Measurements from ENCODE around the gene LYPD3.
A peak's percentile ranks its signal among the peaks of the same experiment; 100 is the strongest.
"Not testable (repeated sequence)": the region's sequence is repeated elsewhere in the genome, so short reads cannot be mapped to it uniquely, and the experiment has no call there.

The LYPD3 gene

DNA sequence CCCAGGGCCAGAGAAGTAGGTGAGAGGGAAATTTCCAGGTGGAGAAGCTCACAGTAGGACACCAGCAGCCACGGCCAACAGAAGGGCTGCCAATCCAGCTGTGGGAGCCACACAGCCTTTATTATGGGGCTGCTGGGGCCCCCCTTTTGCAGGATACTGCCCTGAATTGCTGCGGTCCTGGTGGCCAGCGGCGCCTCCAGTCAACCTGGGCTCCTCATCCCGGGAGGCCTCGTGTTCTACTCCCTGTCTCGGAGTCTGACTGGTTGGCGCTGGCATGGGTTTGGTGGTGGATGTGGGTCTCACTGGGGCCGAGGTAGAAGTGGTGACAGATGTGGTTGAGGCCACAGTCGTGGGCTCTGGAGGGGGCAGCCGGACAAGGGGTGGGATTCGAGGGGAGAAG is 4.1 kb downstream of the LYPD3 start:
- no peak for DNase-seq (ENCODE audit: low read depth)

DNA sequence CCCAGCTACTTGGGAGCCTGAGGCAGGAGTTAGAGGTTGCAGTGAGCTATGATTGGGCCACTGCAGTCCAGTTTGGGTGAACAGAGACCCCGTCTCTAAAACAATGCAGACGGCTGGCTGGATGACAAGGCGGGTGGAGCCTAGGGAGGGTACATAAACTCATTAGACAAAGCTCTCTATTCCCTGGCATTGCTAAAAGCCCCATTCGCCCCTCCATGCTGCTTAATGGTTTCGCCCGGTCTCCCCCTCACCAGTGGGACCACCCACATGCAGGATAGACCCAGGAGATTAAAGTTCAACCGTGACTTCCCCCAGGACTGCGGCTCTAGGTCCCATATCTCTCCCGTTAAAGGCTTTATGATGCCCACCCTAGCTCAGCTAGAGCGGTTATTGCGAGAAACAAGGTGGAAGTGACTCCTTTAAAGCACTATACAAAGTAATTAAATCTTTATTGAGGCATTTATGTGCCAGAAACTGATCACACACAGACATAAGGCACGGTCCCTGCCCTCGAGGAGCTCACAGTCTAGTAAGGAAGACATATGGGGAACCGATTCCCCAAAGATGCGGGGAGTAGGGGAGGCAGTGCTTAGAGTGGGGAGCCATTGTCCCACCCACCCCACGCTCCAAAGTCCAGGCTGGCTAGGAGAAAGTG is 4.9 kb downstream of the LYPD3 start:
- no peak for DNase-seq (ENCODE audit: low read depth)

- no peak for DNase-seq (ENCODE audit: low read depth)
Measured at GRCh38 chr19:43457809-43458208, 7.6 kb downstream of the LYPD3 start.

GRCh38 chr19:43455321-43456113 is 9.9 kb downstream of the LYPD3 start:
- no peak for DNase-seq (ENCODE audit: low read depth)

- DNase-seq (ENCODE audit: low read depth), result no peak
Measured at GRCh38 chr19:43454031-43454430, 11.4 kb downstream of the LYPD3 start.

DNA sequence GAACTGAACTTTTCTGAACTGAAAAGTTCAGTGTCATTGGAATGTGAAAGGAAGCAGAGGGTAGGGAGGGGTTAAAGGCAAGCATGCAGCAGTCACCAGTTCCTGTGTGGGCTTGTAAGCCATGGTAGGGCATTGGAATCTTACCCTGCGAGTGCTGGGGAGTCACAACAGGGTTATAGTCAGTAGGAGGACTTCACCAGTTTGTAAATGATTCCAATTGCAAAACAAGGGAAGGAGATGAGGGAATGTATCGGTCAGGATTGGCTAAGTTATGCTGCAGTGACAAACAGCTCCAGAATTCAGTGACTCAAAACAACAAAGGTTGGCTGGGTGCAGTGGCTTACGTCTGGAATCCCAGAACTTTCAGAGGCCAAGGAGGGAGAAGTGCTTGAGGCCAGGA is 12.8 kb downstream of the LYPD3 start:
- DNase-seq (ENCODE audit: low read depth), result no peak

DNA sequence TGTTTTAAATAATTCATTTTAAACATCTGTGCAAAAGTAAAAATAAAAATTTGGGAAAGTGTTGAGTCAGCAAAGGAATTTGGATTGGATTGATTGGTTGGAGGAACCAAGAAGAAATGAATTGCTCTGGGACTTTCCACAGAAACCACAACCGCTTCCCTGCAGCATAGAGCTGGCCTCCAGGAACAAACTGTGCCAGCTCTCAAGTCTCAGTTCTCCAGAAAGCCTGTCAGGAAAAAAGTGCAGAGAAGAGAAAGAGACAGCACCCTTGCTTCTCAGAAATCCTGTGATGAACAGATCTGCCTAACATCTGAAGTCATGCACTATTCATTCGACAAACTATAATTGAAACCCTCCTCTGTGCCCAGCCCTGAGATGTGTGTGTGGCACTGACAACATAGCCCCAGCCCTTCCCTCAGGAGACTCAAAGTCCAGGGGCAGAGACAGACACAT is 14.8 kb downstream of the LYPD3 start:
- DNase-seq (ENCODE audit: low read depth), result no peak

DNA sequence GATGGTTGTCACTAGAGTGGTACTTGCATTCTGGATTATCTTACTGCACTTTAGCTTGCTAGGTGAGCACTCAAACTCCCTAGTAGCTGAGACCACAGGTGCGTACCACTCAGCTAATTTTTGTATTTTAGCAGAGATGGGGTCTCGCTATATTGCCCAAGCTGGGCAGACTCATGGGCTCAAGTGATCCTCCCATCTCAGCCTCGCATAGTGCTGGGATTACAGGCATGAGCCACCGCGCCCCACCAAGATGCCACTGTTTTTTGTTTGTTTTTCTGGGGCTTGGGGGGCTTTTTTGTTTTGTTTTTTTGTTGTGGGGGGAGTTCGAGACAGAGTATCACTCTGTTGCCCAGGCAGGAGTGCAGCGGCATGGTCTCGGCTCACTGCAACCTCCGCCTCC is 17.8 kb downstream of the LYPD3 start:
- no peak for DNase-seq (ENCODE audit: low read depth)

- peak; percentile 42 for DNase-seq (ENCODE audit: low read depth)
Measured at GRCh38 chr19:43446746-43447489, 18.5 kb downstream of the LYPD3 start.

DNA sequence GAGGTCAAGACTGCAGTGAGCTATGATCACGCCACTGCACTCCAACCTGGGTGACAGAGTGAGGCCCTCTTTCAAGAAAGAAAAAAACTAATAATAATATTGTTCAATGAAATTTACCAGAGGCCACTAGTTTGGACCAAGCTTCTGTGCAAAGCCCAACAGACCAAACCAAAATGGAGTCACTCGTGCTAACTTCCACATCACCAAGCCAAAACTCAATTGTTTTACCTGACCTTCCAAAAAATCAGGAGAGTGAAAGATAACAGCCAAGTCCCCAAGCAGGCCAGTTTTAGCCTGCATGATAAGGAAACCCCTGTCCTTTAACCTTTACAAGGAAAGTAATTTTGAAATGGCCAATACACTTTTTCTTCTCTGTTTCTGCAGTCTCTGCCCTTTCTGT is 20.0 kb downstream of the LYPD3 start:
- no peak for DNase-seq (ENCODE audit: low read depth)

DNA sequence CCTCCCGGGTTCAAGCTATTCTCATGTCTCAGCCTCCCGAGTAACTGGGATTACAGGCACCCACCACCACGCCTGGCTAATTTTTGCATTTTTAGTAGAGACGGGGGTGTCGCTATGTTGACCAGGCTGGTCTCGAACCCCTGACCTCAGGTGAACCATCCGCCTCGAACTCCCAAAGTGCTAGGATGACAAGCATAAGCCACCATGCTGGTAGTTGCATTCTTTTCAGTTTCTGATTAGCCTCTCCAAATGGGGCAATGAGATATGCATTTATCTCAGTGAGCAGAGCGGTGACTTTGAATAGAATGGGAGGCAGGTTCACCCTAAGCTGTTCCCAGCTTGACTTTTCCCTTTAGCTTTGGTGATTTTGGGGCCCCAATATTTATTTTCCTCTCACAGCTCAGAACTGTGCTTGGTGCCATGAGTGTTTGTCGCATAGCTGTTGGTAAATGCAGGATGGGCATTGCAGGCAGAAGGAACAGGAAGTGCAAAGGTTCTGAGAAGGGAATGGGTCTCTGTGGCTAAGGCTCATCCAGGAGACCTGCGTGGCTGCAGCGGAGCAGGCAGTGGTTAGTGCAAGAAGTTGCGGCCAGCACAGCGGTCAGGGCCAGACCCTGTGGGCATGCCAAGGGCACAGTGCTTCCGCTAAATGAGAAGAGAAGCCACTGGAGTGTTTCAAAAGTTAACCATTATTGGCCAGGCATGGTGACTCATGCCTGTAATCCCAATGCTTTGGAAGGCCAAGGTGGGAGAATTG is 20.7 kb downstream of the LYPD3 start:
- no peak for DNase-seq (ENCODE audit: low read depth)

DNA sequence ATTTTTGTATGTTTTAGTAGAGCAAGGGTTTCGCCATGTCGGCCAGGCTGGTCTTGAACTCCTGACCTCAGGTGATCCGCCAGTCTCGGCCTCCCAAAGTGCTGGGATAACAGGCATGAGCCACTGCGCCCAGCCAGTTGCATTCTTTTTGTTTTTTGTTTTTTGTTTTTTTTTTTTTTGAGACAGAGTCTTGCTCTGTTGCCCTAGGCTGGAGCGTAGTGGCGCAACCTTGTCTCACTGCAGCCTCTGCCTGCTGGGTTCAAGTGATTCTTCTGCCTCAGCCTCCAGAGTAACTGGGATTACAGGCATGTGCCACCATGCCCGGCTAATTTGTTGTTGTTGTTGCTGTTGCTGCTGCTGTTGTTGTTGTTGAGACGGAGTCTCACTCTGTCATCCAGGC is 21.3 kb downstream of the LYPD3 start:
- not testable (repeated sequence) for DNase-seq (ENCODE audit: low read depth)

DNA sequence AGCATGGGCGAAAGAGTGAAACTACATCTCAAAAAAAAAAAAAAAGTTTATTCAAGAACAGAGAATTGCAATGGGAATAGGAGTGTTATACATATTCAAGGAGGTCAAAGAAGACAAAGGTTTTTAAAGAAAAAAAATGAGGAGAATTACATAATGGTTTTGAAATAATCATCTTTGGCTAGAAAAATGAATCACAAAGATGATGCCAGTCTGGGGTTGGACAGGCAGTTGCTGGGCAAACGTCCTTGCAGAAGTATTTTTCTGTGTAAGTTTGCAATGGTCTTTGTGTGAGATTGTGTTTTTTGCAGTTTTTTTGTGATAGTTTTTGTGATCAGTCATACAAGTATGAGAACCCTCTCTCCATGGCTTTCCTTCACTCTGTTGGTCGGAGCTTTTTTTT is 23.7 kb downstream of the LYPD3 start:
- no peak for DNase-seq (ENCODE audit: low read depth)

GRCh38 chr19:43439709-43440063 is 25.7 kb downstream of the LYPD3 start:
- DNase-seq (ENCODE audit: low read depth), result no peak

GRCh38 chr19:43439032-43439708 is 26.2 kb downstream of the LYPD3 start:
- DNase-seq (ENCODE audit: low read depth), result peak; percentile 58

GRCh38 chr19:43438291-43439031 is 26.9 kb downstream of the LYPD3 start:
- no peak for DNase-seq (ENCODE audit: low read depth)

GRCh38 chr19:43437712-43438111 is 27.7 kb downstream of the LYPD3 start:
- no peak for DNase-seq (ENCODE audit: low read depth)

DNA sequence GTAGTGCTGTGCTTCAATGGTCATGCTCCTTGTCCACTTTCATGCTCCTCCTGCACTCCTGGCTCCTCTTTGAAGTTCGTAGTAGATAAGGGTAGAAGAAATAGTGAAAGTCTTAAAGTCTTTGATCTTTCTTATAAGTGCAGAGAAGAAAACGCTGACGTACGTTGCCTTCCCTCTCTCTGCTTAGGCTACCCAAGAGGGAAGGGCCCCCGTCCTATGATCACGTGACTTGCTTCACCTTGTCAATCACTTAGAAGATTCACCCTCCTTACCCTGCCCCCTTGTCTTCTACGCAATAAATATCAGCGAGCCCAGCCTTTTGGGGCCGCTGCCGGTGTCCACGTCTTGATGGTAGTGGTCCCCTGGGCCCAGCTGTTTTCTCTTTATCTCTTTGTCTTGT is 28.1 kb downstream of the LYPD3 start:
- not testable (repeated sequence) for DNase-seq (ENCODE audit: low read depth)

- DNase-seq (ENCODE audit: low read depth), result no peak
Measured at GRCh38 chr19:43435775-43436174, 29.6 kb downstream of the LYPD3 start.

DNA sequence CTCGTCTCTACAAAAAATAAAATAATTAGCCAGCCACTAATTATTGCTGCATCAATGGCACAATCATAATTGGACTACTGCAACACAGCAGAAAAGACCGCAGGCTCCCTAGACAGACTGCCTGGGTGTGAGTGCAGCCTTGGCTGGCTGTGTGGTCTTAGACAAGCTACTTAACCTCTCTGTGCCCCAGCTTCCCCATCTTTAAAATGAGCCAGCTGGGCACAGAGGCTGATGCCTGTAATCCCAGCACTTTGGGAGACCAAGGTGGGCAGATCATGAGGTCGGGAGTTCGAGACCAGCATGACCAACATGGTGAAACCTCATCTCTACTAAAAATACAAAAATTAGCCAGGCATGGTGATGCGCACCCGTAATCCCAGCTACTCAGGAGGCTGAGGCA is 31.7 kb downstream of the LYPD3 start:
- no peak for DNase-seq (ENCODE audit: low read depth)

- no peak for DNase-seq (ENCODE audit: low read depth)
Measured at GRCh38 chr19:43433358-43433673, 32.1 kb downstream of the LYPD3 start.
